DMS 273 (cell line): ENCODE data around the gene MED10.
A peak's percentile ranks its signal among the peaks of the same experiment; 100 is the strongest.

Experiments used
- DNase-seq: peaks from one replicate; lab custom pipeline; 2025; ENCODE audit not compliant: unreplicated experiment; lab: John Stamatoyannopoulos, UW

MED10 gene, protein sequence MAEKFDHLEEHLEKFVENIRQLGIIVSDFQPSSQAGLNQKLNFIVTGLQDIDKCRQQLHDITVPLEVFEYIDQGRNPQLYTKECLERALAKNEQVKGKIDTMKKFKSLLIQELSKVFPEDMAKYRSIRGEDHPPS

GRCh38 chr5:6377905-6378765 lies at the start of gene MED10:
Gene MED10, minus strand, starts transcription at chr5:6378547. Its CDS starts 64 bp downstream, at chr5:6378483.
- peak; percentile 98 for DNase-seq

DNA sequence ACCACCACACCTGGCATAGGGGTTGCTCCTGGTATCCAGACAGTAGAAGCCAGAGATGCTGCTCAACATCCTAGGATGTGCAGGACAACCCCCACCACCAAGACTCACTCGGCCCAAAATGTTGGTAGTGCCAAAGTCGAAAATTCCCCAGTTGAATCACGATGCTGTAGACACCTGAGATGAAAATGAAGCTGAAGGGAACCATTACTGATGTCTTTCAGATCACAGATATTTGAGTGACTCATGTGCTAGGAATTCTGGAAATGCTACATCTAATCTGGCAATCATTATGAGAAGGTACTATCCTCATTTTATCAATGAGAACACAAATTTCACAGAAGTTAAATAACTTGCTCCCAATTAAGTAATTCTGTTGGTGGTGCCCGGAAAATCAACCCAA lies 49.3 kb upstream of the MED10 start:
- DNase-seq = no peak

DNA sequence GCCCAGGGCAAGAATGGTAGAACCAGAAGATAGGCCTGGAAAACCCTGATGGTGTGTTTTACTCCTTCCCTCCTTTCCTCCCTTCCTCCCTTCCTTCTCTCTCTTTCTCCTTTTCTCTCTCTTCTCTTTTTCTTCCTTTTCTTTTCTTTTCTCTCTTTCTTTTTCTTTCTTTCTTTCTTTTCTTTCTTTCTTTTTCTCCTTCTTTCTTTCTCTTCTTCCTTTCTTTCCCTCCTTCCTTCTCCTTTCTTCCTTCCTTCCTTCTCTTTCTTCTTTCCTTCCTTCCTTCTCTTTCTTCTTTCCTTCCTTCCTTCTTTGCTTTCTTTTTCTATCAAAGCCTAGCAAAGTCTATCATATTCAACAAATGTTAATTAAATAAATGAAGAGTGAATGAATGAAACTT lies 46.4 kb upstream of the MED10 start:
- no peak for DNase-seq

GRCh38 chr5:6424110-6424659 lies 45.8 kb upstream of the MED10 start:
- DNase-seq = no peak

DNA sequence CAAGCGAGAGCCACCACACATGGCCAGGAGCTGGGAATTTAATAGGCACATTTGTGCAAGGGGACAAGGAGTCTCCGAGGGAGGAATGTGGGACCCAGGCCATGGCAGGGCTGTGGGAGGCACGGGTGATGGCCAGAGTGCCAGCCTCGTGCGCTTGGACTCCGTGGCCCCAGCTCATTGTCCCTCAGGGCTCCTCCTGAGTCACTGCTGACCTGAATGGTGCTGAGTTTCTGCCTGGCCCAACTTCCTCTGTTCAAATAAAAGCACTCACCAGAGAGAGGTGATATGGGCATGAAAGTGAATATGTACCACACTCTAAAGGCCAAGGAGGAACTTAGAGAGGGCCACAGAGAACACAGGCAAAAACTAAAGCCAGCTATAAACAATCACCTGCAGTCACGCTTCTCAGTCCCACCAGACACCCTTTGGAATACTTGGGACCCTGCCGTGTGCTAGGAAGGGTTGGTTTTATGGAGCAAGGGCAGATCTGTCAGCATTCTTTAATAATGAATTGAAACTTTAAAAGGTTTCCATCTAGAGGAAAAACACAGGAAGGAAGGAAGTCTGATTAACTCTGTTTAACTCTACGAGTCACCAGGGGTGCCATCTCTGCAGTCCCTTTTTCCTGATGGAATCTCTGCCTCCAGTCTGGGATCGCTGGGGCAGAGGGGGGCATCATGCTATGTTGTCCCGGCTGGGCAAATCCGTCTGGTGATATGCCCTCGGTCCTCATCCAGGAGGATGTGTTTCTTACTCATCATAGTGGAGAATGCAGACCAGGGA lies 45.2 kb upstream of the MED10 start:
- DNase-seq = no peak

GRCh38 chr5:6419340-6419852 lies 41.0 kb upstream of the MED10 start:
- DNase-seq = no peak

- DNase-seq = no peak
These were observed 40.4 kb upstream of the MED10 start for GRCh38 chr5:6418679-6419276.

GRCh38 chr5:6417657-6418056 lies 39.3 kb upstream of the MED10 start:
- DNase-seq = no peak

DNA sequence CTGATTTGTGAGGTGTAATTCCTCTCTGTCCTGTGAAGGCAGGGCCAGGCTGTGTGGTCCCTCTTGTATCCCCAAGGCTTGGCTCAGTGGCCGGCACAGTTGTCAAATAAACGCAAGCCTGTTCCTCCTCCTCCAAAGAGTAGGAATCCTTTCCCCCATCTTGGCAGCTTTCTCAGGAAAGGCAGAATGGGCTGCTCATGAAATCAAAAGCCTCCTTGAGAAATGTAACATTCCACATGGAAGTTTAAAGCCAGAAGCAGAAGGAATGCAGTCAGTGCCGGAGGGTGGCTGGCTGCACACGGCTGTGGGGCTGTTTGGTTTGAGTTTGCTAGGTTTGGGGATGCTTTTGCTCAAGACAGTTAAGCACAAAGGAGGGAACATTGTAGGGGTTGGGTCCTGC lies 34.5 kb upstream of the MED10 start:
- no peak for DNase-seq

GRCh38 chr5:6411141-6411540 lies 32.8 kb upstream of the MED10 start:
- no peak for DNase-seq

DNA sequence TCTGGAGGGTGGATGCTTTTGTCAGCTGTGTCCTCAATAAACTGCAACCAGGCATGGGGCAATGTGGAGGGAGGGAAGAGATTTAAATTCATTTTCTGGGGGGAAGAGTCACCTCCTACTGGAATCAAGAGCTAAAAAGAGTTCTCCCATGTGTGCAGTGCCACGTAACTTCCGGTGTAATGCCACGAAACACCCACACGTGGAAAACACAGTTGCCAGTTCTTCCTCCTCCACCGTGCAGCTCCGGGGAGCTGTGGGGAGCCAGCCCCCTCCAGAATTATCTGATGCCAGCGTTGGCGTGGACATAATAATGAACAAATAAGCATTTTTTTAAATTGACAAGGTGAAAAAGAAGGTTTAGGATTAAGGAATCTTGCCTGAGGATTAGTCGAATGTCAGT lies 32.1 kb upstream of the MED10 start:
- DNase-seq = no peak

- no peak for DNase-seq
These were observed 30.5 kb upstream of the MED10 start for GRCh38 chr5:6408627-6409446.

GRCh38 chr5:6408260-6408596 lies 29.9 kb upstream of the MED10 start:
- no peak for DNase-seq

DNA sequence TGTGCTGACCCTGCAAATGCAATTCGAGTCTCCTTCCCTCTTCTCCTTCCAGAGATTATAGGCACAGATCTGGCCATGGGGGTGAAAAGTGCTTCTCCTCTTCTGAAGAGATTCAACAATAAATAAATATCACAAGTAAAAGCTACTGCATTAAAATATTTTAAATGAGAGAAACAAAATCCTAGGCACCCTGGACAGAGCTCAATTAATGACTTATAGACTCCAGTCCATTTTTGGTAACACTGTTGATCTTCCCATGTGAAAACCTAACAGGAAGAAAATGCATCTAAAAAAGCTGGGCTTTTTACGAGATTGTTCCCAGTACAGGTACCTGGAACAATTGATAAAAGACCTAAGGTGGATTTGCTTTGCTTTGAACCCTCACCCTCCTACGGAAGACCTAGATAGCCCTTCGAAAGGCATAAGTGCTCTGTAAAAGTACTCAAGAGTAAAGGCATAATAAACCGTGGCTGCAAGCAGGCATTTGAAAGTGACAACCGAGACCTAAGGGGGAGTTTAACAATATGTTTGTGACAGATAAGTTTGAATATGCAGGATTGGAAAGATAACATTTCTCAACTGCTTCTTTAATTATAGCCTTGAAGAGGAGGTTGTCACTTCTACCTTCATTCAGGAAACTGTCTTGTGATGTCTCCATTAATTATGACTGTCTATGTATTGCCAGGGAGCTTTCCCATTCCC lies 29.4 kb upstream of the MED10 start:
- DNase-seq = no peak

- no peak for DNase-seq
These were observed 27.2 kb upstream of the MED10 start for GRCh38 chr5:6405591-6405990.

DNA sequence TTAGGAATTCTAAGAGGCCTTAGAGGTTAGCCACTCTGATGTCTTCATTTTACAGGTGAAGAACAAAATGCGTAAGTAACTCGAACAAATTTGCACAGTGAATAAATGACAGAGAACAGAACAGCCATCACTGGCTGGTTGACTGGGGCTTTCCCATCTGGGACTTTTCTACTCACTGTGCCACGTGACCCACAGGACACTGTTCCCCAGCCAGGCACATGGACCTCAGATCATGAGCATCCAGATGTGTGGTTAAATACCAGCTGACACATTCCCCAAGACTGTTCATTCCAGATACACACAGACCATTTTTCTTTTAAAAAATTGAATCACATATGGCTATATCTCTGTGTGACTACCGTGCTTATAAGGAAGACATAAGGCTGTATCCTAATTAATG lies 25.8 kb upstream of the MED10 start:
- DNase-seq = no peak

DNA sequence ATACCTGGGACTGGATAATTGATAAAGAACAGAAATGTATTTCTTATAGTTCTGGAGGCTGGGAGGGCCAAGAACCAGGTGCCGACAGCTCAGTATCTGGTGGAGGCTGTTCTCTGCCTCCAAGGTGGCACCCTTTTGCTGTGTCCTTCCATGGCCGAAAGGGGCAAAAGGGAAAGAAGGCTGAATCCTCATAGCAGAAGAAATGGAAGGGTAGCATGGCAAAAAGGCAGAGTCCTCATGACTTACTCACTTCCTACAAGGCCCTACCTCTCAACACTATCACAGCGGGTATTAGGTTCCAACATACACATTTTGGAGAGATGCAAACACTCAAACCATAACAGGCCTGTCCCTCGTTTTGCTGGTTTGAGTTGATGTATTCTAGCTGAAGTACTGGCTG lies 25.1 kb upstream of the MED10 start:
- no peak for DNase-seq

- DNase-seq = no peak
These were observed 24.6 kb upstream of the MED10 start for GRCh38 chr5:6402939-6403338.

DNA sequence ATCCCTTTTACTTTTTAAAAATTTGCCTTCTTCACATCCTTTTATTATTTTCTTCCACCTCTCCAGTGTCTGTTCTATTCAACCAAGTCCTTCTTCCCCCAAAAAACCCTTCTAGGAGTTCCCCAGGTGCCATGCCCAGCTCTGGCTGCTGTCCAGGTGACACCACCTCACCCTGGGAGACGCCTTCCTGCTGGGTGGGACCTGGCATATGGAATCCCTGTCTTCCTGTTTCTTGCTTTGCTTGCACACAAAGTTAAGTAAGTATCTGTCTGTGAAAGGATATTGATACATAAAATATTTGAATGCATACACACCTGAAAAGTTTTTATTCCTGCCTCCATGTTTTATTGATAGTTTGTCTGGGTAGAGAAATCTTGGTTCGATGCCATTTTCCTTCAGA lies 23.1 kb upstream of the MED10 start:
- DNase-seq = no peak
